Spleen (tissue), 7 donors: ENCODE measurements around the gene SHOC2.

ENCODE experiments used
- POLR2A ChIP-seq, 3 donors: fragments of 450-650 bp; IDR thresholded peaks; one replicate each; pipeline ENCODE4 v1.5.1; 2017; ENCODE audit warnings: antibody characterized with exemption in 3 of 3, mild to moderate bottlenecking in 1 of 3
- TF ChIP-seq, protein P1 (sequence below), 11 experiments: fragments of 200-600 bp in 7 of 11; fragments of 450-650 bp in 4 of 11; sonication (generic) in 4 of 11; IDR thresholded peaks in 8 of 11; conservative IDR thresholded peaks in 3 of 11; 1 replicate in 7 of 11; 2 replicates in 4 of 11; pipeline versions ENCODE4 v1.4.0 to v1.8.0; 2016 to 2021; ENCODE audit warnings: antibody characterized with exemption in 11 of 11, inconsistent platforms in 4 of 11, mild to moderate bottlenecking in 1 of 11
- donor health status: DM: no; HTN: no; CAD: no; lungs with moderate emphysema.
- donor health status: DM: no; HTN: no; CAD: no.
- donor health status: DM: no; HTN: no; CAD: no.

DNA sequence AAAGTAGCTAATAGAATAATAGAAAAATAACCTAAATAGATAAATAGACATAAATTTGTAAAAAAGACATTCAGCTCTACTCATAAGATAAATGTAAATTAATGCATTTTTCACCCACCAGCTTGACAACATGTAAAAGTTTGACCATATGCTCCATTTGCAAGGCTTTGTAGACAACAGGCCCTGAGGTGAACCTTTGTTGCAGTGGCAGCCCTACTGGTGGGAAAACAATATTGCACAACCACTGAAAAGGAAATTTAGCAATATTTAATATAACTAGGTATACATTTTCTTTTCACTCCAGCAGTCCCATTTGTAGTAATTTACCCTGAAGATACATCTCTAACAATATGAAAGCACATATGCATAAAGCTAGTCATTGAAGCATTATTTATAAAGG, 118.5 kb downstream of the SHOC2 start:
- TF ChIP-seq, protein P1, sequence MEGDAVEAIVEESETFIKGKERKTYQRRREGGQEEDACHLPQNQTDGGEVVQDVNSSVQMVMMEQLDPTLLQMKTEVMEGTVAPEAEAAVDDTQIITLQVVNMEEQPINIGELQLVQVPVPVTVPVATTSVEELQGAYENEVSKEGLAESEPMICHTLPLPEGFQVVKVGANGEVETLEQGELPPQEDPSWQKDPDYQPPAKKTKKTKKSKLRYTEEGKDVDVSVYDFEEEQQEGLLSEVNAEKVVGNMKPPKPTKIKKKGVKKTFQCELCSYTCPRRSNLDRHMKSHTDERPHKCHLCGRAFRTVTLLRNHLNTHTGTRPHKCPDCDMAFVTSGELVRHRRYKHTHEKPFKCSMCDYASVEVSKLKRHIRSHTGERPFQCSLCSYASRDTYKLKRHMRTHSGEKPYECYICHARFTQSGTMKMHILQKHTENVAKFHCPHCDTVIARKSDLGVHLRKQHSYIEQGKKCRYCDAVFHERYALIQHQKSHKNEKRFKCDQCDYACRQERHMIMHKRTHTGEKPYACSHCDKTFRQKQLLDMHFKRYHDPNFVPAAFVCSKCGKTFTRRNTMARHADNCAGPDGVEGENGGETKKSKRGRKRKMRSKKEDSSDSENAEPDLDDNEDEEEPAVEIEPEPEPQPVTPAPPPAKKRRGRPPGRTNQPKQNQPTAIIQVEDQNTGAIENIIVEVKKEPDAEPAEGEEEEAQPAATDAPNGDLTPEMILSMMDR (IDR thresholded peaks at IDR 0.05 in 8 of 11, conservative IDR thresholded peaks at IDR 0.05 in 3 of 11): no peak
- TF ChIP-seq POLR2A (IDR thresholded peaks at IDR 0.05): no peak
